ENCODE measurements around the gene AKNA.

GRCh38 chr9:114384341-114384740 lies 3.4 kb downstream of the AKNA start:
- TF ChIP-seq CTCF (IDR thresholded peaks at IDR 0.05), result no peak
- TF ChIP-seq POLR2A (IDR thresholded peaks at IDR 0.05), result no peak

All from vagina (tissue), 2 donors.